HepG2 (cell line): ENCODE measurements around the gene MT4. TPM values are rescaled to one million over a fixed set of nuclear protein-coding genes. Genes with fewer than 3 reads are reported as not detected.

Experiments
- ATF7 ChIP-seq, 2 experiments: fragments of 450-650 bp in 1 of 2; sonication (generic) in 1 of 2; formaldehyde crosslinking in 1 of 2; IDR thresholded peaks; 2 replicates each; pipeline versions ENCODE4 v1.4.0 to v1.6.1; 2016 to 2020; ENCODE audit warnings: antibody characterized with exemption in 1 of 2, mild to moderate bottlenecking in 1 of 2, missing genetic modification reagents in 1 of 2
- DNMT3B ChIP-seq: conservative IDR thresholded peaks from 2 replicates; pipeline ENCODE4 v1.6.1; 2016; ENCODE audit warnings: missing biosample characterization, control low read depth
- FOXJ3 ChIP-seq: sonication (generic); formaldehyde crosslinking; IDR thresholded peaks from 2 replicates; pipeline ENCODE4 v1.4.0; 2020; ENCODE audit warnings: missing genetic modification reagents, mild to moderate bottlenecking, borderline replicate concordance
- GABPB1 ChIP-seq: IDR thresholded peaks from 2 replicates; pipeline ENCODE4 v1.6.1; 2016; ENCODE audit warnings: mild to moderate bottlenecking, missing genetic modification reagents, moderate library complexity, missing compliant biosample characterization
- GZF1 ChIP-seq: sonication (generic); formaldehyde crosslinking; IDR thresholded peaks from 2 replicates; pipeline ENCODE4 v1.5.1; 2020; ENCODE audit warnings: mild to moderate bottlenecking, missing genetic modification reagents
- ISL2 ChIP-seq: sonication (generic); formaldehyde crosslinking; IDR thresholded peaks from 2 replicates; pipeline ENCODE4 v1.5.0; 2020; ENCODE audit warnings: missing genetic modification reagents
- JDP2 ChIP-seq: sonication (generic); formaldehyde crosslinking; IDR thresholded peaks from 2 replicates; pipeline ENCODE4 v1.8.1; 2022; ENCODE audit warnings: missing genetic modification reagents, borderline replicate concordance
- JUND ChIP-seq: sonication (generic); formaldehyde crosslinking; IDR thresholded peaks from 2 replicates; pipeline ENCODE4 v1.8.0; 2022; ENCODE audit warnings: mild to moderate bottlenecking, missing genetic modification reagents
- KLF13 ChIP-seq: sonication (generic); formaldehyde crosslinking; IDR thresholded peaks from 2 replicates; pipeline ENCODE4 v1.4.0; 2020; ENCODE audit warnings: mild to moderate bottlenecking, missing genetic modification reagents
- MED1 ChIP-seq: sonication (generic); formaldehyde crosslinking; IDR thresholded peaks from 2 replicates; pipeline ENCODE4 v1.4.0; 2020; ENCODE audit warnings: missing genetic modification reagents
- NFIB ChIP-seq: sonication (generic); formaldehyde crosslinking; IDR thresholded peaks from 2 replicates; pipeline ENCODE4 v1.9.0; 2021; ENCODE audit warnings: missing genetic modification reagents, mild to moderate bottlenecking, borderline replicate concordance
- NFIC ChIP-seq: IDR thresholded peaks from 2 replicates; pipeline ENCODE4 v1.6.1; 2012; ENCODE audit warnings: mild to moderate bottlenecking, low read length, inconsistent platforms
- POLR2A ChIP-seq, 2 experiments: IDR thresholded peaks; 2 replicates each; pipeline ENCODE4 v1.6.1; 2011; ENCODE audit warnings: low read depth in 2 of 2, low read length in 2 of 2, mild to moderate bottlenecking in 1 of 2, moderate library complexity in 1 of 2; ENCODE audit not compliant: insufficient read depth in 1 of 2
- PRMT3 ChIP-seq: sonication (generic); formaldehyde crosslinking; IDR thresholded peaks from 2 replicates; pipeline ENCODE4 v1.8.1; 2022; ENCODE audit warnings: low read depth, mild to moderate bottlenecking, moderate library complexity, missing genetic modification reagents, borderline replicate concordance
- SAFB2 ChIP-seq: sonication (generic); formaldehyde crosslinking; IDR thresholded peaks from 2 replicates; pipeline ENCODE4 v1.5.1; 2020; ENCODE audit warnings: missing genetic modification reagents, low read depth, mild to moderate bottlenecking, borderline replicate concordance
- SALL1 ChIP-seq: sonication (generic); formaldehyde crosslinking; IDR thresholded peaks from 2 replicates; pipeline ENCODE4 v1.8.0; 2022; ENCODE audit warnings: mild to moderate bottlenecking, missing genetic modification reagents
- SMAD9 ChIP-seq: sonication (generic); formaldehyde crosslinking; IDR thresholded peaks from 2 replicates; pipeline ENCODE4 v1.5.1; 2020; ENCODE audit warnings: mild to moderate bottlenecking, missing genetic modification reagents
- SOX13 ChIP-seq, 3 experiments: fragments of 450-650 bp in 1 of 3; sonication (generic) in 1 of 3; formaldehyde crosslinking in 1 of 3; IDR thresholded peaks in 2 of 3; conservative IDR thresholded peaks in 1 of 3; 2 replicates each; pipeline versions ENCODE4 v1.5.0 to v1.6.1; 2016 to 2020; ENCODE audit warnings: antibody characterized with exemption in 1 of 3, mild to moderate bottlenecking in 1 of 3, missing compliant biosample characterization in 1 of 3, missing genetic modification reagents in 1 of 3, moderate library complexity in 1 of 3
- SPEN ChIP-seq: sonication (generic); formaldehyde crosslinking; IDR thresholded peaks from 2 replicates; pipeline ENCODE4 v1.5.1; 2020; ENCODE audit warnings: low read depth, mild to moderate bottlenecking, missing genetic modification reagents
- U2AF2 ChIP-seq: fragments of 200-400 bp; formaldehyde crosslinking; IDR thresholded peaks from 2 replicates; pipeline ENCODE4 v1.6.1; 2017; ENCODE audit warnings: low read depth, mild to moderate bottlenecking, low read length
- ZBTB46 ChIP-seq: sonication (generic); formaldehyde crosslinking; IDR thresholded peaks from 2 replicates; pipeline ENCODE4 v1.4.0; 2020; ENCODE audit warnings: mild to moderate bottlenecking, missing genetic modification reagents, borderline replicate concordance
- ZEB1 ChIP-seq: IDR thresholded peaks from 2 replicates; pipeline ENCODE4 v1.6.1; 2012; ENCODE audit warnings: mild to moderate bottlenecking, low read depth, inconsistent platforms; ENCODE audit not compliant: insufficient replicate concordance
- ZFP36 ChIP-seq: fragments of 150-350 bp; IDR thresholded peaks from 2 replicates; pipeline ENCODE4 v1.6.1; 2018; ENCODE audit warnings: borderline replicate concordance, low read length, low read depth; ENCODE audit not compliant: partially characterized antibody
- ZMAT3 ChIP-seq: sonication (generic); formaldehyde crosslinking; conservative IDR thresholded peaks from 2 replicates; pipeline ENCODE4 v1.7.0; 2021; ENCODE audit warnings: missing genetic modification reagents
- ZNF12 ChIP-seq: sonication (generic); formaldehyde crosslinking; IDR thresholded peaks from 2 replicates; pipeline ENCODE4 v1.5.0; 2020; ENCODE audit warnings: missing genetic modification reagents
- ZNF20 ChIP-seq: sonication (generic); formaldehyde crosslinking; IDR thresholded peaks from 2 replicates; pipeline ENCODE4 v1.4.0; 2020; ENCODE audit warnings: mild to moderate bottlenecking, moderate library complexity, missing genetic modification reagents
- ZNF33B ChIP-seq: sonication (generic); formaldehyde crosslinking; IDR thresholded peaks from 2 replicates; pipeline ENCODE4 v1.5.1; 2020; ENCODE audit warnings: mild to moderate bottlenecking, missing genetic modification reagents
- ZNF530 ChIP-seq: sonication (generic); formaldehyde crosslinking; IDR thresholded peaks from 2 replicates; pipeline ENCODE4 v1.5.0; 2020; ENCODE audit warnings: low read depth, mild to moderate bottlenecking, missing genetic modification reagents
- ZNF547 ChIP-seq: sonication (generic); formaldehyde crosslinking; IDR thresholded peaks from 2 replicates; pipeline ENCODE4 v1.5.1; 2020; ENCODE audit warnings: mild to moderate bottlenecking, missing genetic modification reagents
- ZNF614 ChIP-seq: IDR thresholded peaks from 2 replicates; pipeline ENCODE4 v1.6.1; 2018; ENCODE audit warnings: missing biosample characterization, missing genetic modification reagents, inconsistent platforms, borderline replicate concordance
- ZNF629 ChIP-seq: sonication (generic); formaldehyde crosslinking; conservative IDR thresholded peaks from 2 replicates; pipeline ENCODE4 v1.5.0; 2020; ENCODE audit warnings: missing genetic modification reagents
- ZSCAN22 ChIP-seq: sonication (generic); formaldehyde crosslinking; IDR thresholded peaks from 2 replicates; pipeline ENCODE4 v1.4.0; 2020; ENCODE audit warnings: mild to moderate bottlenecking, missing genetic modification reagents
- polyA plus RNA-seq, 8 experiments: library from polyadenylated mRNA; depleted of rRNA in 3 of 8; stranded (reverse) in 7 of 8; unstranded in 1 of 8; fragments of >200 nt; fragmentation: Illumina TruSeq in 4 of 8; extraction: Trizol in 4 of 8; gene quantifications; 2 replicates each; pipeline versions ENCODE4 v1.2.1 to v1.2.3, GENCODE V29; 2011 to 2016; ENCODE audit warnings: low read depth in 4 of 8, missing spikeins in 1 of 8, mixed read lengths in 1 of 8; ENCODE audit not compliant: insufficient read depth in 1 of 8
- total RNA-seq, 5 experiments: library from RNA; depleted of rRNA; stranded (reverse); fragments of >200 nt; fragmentation: Illumina TruSeq; extraction: Trizol; gene quantifications; 2 replicates each; pipeline ENCODE4 v1.2.3, GENCODE V29; 2016; ENCODE audit warnings: low read depth in 1 of 5

The MT4 gene
- total and polyA plus RNA-seq, 2 of the 13 experiments (the other 11 are each of a cell fraction or from before 2014, with no cell fraction given), result not detected

- TF ChIP-seq NFIB (CRISPR knock-in tag) (no peak), SALL1 (CRISPR knock-in tag) (no peak), ZNF530 (CRISPR knock-in tag) (no peak), ZEB1 (no peak), MED1 (CRISPR knock-in tag) (no peak; the same call in 1 of the 2 replicates), ZNF629 (CRISPR knock-in tag) (no peak), NFIC (peak; percentile 71; the same call in 1 of the 2 replicates), ATF7 (IDR thresholded peaks at IDR 0.05) (no peak), ATF7 (CRISPR knock-in tag; IDR thresholded peaks at IDR 0.05) (no peak; the same call in 1 of the 2 replicates), ZSCAN22 (CRISPR knock-in tag) (no peak), SPEN (no peak; the same call in 1 of the 2 replicates), KLF13 (CRISPR knock-in tag) (no peak), ZNF547 (no peak), JDP2 (CRISPR knock-in tag) (peak; percentile 22; the same call in 1 of the 2 replicates), ZNF33B (CRISPR knock-in tag) (no peak), FOXJ3 (CRISPR knock-in tag) (peak; percentile 60; the same call in 1 of the 2 replicates), ZNF614 (CRISPR knock-in tag) (0 out of 2 replicates have a peak, but pooled peaks have one; percentile 13), GZF1 (CRISPR knock-in tag) (no peak), SMAD9 (CRISPR knock-in tag) (no peak), ZFP36 (no peak), ZNF20 (CRISPR knock-in tag) (no peak), PRMT3 (CRISPR knock-in tag) (no peak), U2AF2 (no peak), JUND (CRISPR knock-in tag) (no peak), POLR2A (IDR thresholded peaks at IDR 0.05; ENCODE audit: insufficient read depth in 1 of 2, low read depth in 2 of 2, low read length in 2 of 2) (no peak), SOX13 (IDR thresholded peaks at IDR 0.05) (0 out of 2 replicates have a peak, but pooled peaks have one; percentile 11), SOX13 (CRISPR knock-in tag; conservative IDR thresholded peaks at IDR 0.05 in 1 of 2, IDR thresholded peaks at IDR 0.05 in 1 of 2) (peak in 1 of 2 experiments; percentile 83; a peak in 2 of 4 replicates), ISL2 (CRISPR knock-in tag) (peak; percentile 65; the same call in 1 of the 2 replicates), SAFB2 (CRISPR knock-in tag) (no peak), GABPB1 (CRISPR knock-in tag) (no peak), DNMT3B (CRISPR knock-in tag) (no peak), ZBTB46 (CRISPR knock-in tag) (no peak), ZMAT3 (CRISPR knock-in tag) (no peak), ZNF12 (CRISPR knock-in tag) (no peak)
Measured at GRCh38 chr16:56606476-56607108, 41.7 kb downstream of the MT4 start (continued).
